ENCODE results near the gene GLDC.
"Not testable (repeated sequence)": the region's sequence is repeated elsewhere in the genome, so short reads cannot be mapped to it uniquely, and the experiment has no call there.

Gene GLDC

GRCh38 chr9:6641561-6641960 lies 4.0 kb downstream of the GLDC start:
- peaks cover 22% of the 10 kb centered on the region for H3K4me1 Mint-ChIP-seq
- H3K36me3 Mint-ChIP-seq, result no peaks in the 10 kb centered on the region
- no peak overlapping the region for H3K4me3 Mint-ChIP-seq
- ATAC-seq (no peak), DNase-seq (ENCODE audit: low spot score in 2 of 2) (no peak)
- no peak overlapping the region for H3K27ac Mint-ChIP-seq
- H3K9me3 Mint-ChIP-seq, result no peaks in the 10 kb centered on the region

- no peaks in the 10 kb centered on the region for H3K9me3 Mint-ChIP-seq
- no peak overlapping the region for H3K4me3 Mint-ChIP-seq
- ATAC-seq (no peak), DNase-seq (ENCODE audit: low spot score in 2 of 2) (no peak)
- no peak overlapping the region for H3K27ac Mint-ChIP-seq
- H3K4me1 Mint-ChIP-seq, result peaks cover 18% of the 10 kb centered on the region
- H3K36me3 Mint-ChIP-seq, result no peaks in the 10 kb centered on the region
These were observed 4.5 kb downstream of the GLDC start for GRCh38 chr9:6641056-6641455.

- ATAC-seq (no peak), DNase-seq (ENCODE audit: low spot score in 2 of 2) (no peak)
- no peaks in the 10 kb centered on the region for H3K9me3 Mint-ChIP-seq
- no peak overlapping the region for H3K27ac Mint-ChIP-seq
- no peaks in the 10 kb centered on the region for H3K36me3 Mint-ChIP-seq
- H3K4me3 Mint-ChIP-seq, result no peak overlapping the region
- H3K4me1 Mint-ChIP-seq, result peaks cover 12% of the 10 kb centered on the region
These were observed 5.1 kb downstream of the GLDC start for GRCh38 chr9:6640268-6641051.

- ATAC-seq, result no peak
- no peaks in the 10 kb centered on the region for H3K9me3 Mint-ChIP-seq
- H3K4me1 Mint-ChIP-seq, result peaks cover 6% of the 10 kb centered on the region
These were observed 5.9 kb downstream of the GLDC start for GRCh38 chr9:6639622-6640021.

GRCh38 chr9:6634444-6634843 lies 11.1 kb downstream of the GLDC start:
- Mint-ChIP-seq H3K4me3 (no peak overlapping the region), H3K4me1 (no peaks in the 10 kb centered on the region), H3K9me3 (no peaks in the 10 kb centered on the region), H3K27ac (no peak overlapping the region), H3K36me3 (no peaks in the 10 kb centered on the region)
- DNase-seq (ENCODE audit: low spot score in 2 of 2) (no peak), ATAC-seq (no peak)

More at GRCh38 chr9:6639622-6640021, 5.9 kb downstream of the GLDC start:
- DNase-seq (ENCODE audit: low spot score in 2 of 2), result no peak
- H3K4me3 Mint-ChIP-seq, result no peak overlapping the region
- H3K36me3 Mint-ChIP-seq, result no peaks in the 10 kb centered on the region
- H3K27ac Mint-ChIP-seq, result no peak overlapping the region

GRCh38 chr9:6633378-6633777 lies 12.2 kb downstream of the GLDC start:
- Mint-ChIP-seq H3K36me3 (no peaks in the 10 kb centered on the region), H3K27ac (no peak overlapping the region), H3K4me1 (no peaks in the 10 kb centered on the region), H3K9me3 (no peaks in the 10 kb centered on the region), H3K4me3 (no peak overlapping the region)
- ATAC-seq (no peak), DNase-seq (ENCODE audit: low spot score in 2 of 2) (no peak)

GRCh38 chr9:6632516-6633183 lies 12.9 kb downstream of the GLDC start:
- H3K9me3 Mint-ChIP-seq, result no peaks in the 10 kb centered on the region
- no peak overlapping the region for H3K27ac Mint-ChIP-seq
- ATAC-seq (peak; percentile 57), DNase-seq (ENCODE audit: low spot score in 2 of 2) (no peak)
- H3K4me1 Mint-ChIP-seq, result no peaks in the 10 kb centered on the region
- H3K4me3 Mint-ChIP-seq, result no peak overlapping the region
- no peaks in the 10 kb centered on the region for H3K36me3 Mint-ChIP-seq

GRCh38 chr9:6631207-6631512 lies 14.4 kb downstream of the GLDC start:
- ATAC-seq (no peak), DNase-seq (ENCODE audit: low spot score in 2 of 2) (no peak)
- no peaks in the 10 kb centered on the region for H3K4me1 Mint-ChIP-seq
- H3K36me3 Mint-ChIP-seq, result no peaks in the 10 kb centered on the region
- no peak overlapping the region for H3K4me3 Mint-ChIP-seq
- H3K9me3 Mint-ChIP-seq, result no peaks in the 10 kb centered on the region
- H3K27ac Mint-ChIP-seq, result no peak overlapping the region

- Mint-ChIP-seq H3K4me3 (no peak overlapping the region), H3K4me1 (no peaks in the 10 kb centered on the region), H3K9me3 (no peaks in the 10 kb centered on the region), H3K36me3 (no peaks in the 10 kb centered on the region), H3K27ac (no peak overlapping the region)
- ATAC-seq, result no peak
- peak in 1 of 2 donors; percentile 67 for DNase-seq (ENCODE audit: low spot score in 2 of 2)
These were observed 14.9 kb downstream of the GLDC start for GRCh38 chr9:6630502-6631206.

- DNase-seq (ENCODE audit: low spot score in 2 of 2), result no peak
- no peak for ATAC-seq
- Mint-ChIP-seq H3K27ac (no peak overlapping the region), H3K4me3 (no peak overlapping the region), H3K4me1 (no peaks in the 10 kb centered on the region), H3K36me3 (no peaks in the 10 kb centered on the region), H3K9me3 (no peaks in the 10 kb centered on the region)
These were observed 16.8 kb downstream of the GLDC start for GRCh38 chr9:6628704-6629103.

- no peaks in the 10 kb centered on the region for H3K9me3 Mint-ChIP-seq
These were observed 20.2 kb downstream of the GLDC start for GRCh38 chr9:6625363-6625762.

GRCh38 chr9:6622784-6623183 lies 22.7 kb downstream of the GLDC start:
- not testable (repeated sequence) for H3K36me3 Mint-ChIP-seq; H3K4me1 Mint-ChIP-seq; ATAC-seq; H3K4me3 Mint-ChIP-seq; H3K9me3 Mint-ChIP-seq; DNase-seq (ENCODE audit: low spot score in 2 of 2); H3K27ac Mint-ChIP-seq

More at GRCh38 chr9:6625363-6625762, 20.2 kb downstream of the GLDC start:
- H3K36me3 Mint-ChIP-seq, result no peaks in the 10 kb centered on the region
- ATAC-seq (no peak), DNase-seq (ENCODE audit: low spot score in 2 of 2) (no peak)
- no peak overlapping the region for H3K4me3 Mint-ChIP-seq
- H3K27ac Mint-ChIP-seq, result no peak overlapping the region
- H3K4me1 Mint-ChIP-seq, result no peaks in the 10 kb centered on the region

GRCh38 chr9:6620796-6621195 lies 24.7 kb downstream of the GLDC start:
- H3K27ac Mint-ChIP-seq, result no peak overlapping the region
- H3K4me1 Mint-ChIP-seq, result no peaks in the 10 kb centered on the region
- H3K9me3 Mint-ChIP-seq, result no peaks in the 10 kb centered on the region
- ATAC-seq (no peak), DNase-seq (ENCODE audit: low spot score in 2 of 2) (no peak)
- no peaks in the 10 kb centered on the region for H3K36me3 Mint-ChIP-seq
- H3K4me3 Mint-ChIP-seq, result no peak overlapping the region

- Mint-ChIP-seq H3K4me3 (no peak overlapping the region), H3K9me3 (no peaks in the 10 kb centered on the region), H3K36me3 (no peaks in the 10 kb centered on the region), H3K4me1 (no peaks in the 10 kb centered on the region), H3K27ac (no peak overlapping the region)
- ATAC-seq, result no peak
- no peak for DNase-seq (ENCODE audit: low spot score in 2 of 2)
These were observed 25.2 kb downstream of the GLDC start for GRCh38 chr9:6620353-6620752.

- H3K4me1 Mint-ChIP-seq, result no peaks in the 10 kb centered on the region
- H3K36me3 Mint-ChIP-seq, result no peaks in the 10 kb centered on the region
- no peak overlapping the region for H3K27ac Mint-ChIP-seq
- H3K9me3 Mint-ChIP-seq, result no peaks in the 10 kb centered on the region
- ATAC-seq (no peak), DNase-seq (ENCODE audit: low spot score in 2 of 2) (no peak)
- no peak overlapping the region for H3K4me3 Mint-ChIP-seq
These were observed 25.6 kb downstream of the GLDC start for GRCh38 chr9:6619909-6620308.
